CD4-positive, alpha-beta memory T cell (primary cell): ENCODE results near the gene USP34. TPM values are rescaled to one million over a fixed set of nuclear protein-coding genes. Genes with fewer than 3 reads are reported as not detected.

Experiments
- CTCF ChIA-PET: fragments of 350-600 bp; sonication (Branson Sonifier 250); formaldehyde crosslinking; loops from one replicate; lab custom pipeline; 2021; ENCODE audit warnings: inconsistent platforms; ENCODE audit not compliant: partially characterized antibody; lab: Charles Lee
- POLR2A ChIA-PET: fragments of 350-600 bp; sonication (Branson Sonifier 250); formaldehyde crosslinking; loops from one replicate; lab custom pipeline; 2021; ENCODE audit not compliant: partially characterized antibody; lab: Charles Lee
- DNase-seq, 5 donors: peaks; one replicate each; pipeline versions ENCODE4 v3.0.0 to v3.0.0-alpha.2; 2020 to 2022; ENCODE audit warnings: mixed read lengths in 1 of 5
- H3K27ac ChIP-seq: one replicate; pipeline ENCODE4 v1.7.0; 2013; ENCODE audit warnings: low read depth, low read length
- H3K27me3 ChIP-seq: 2 replicates; pipeline ENCODE4 v1.7.0; 2013; ENCODE audit warnings: mild to moderate bottlenecking, low read length, moderate library complexity; ENCODE audit not compliant: insufficient read depth
- H3K36me3 ChIP-seq: 2 replicates; pipeline ENCODE4 v1.7.0; 2013; ENCODE audit warnings: mild to moderate bottlenecking, low read length, moderate library complexity; ENCODE audit not compliant: insufficient read depth
- H3K4me1 ChIP-seq: 2 replicates; pipeline ENCODE4 v1.7.0; 2013; ENCODE audit warnings: mild to moderate bottlenecking, low read length, moderate library complexity; ENCODE audit not compliant: insufficient read depth
- H3K4me3 ChIP-seq, 2 donors: one replicate each; pipeline ENCODE4 v1.7.0; 2013; ENCODE audit warnings: low read length in 2 of 2, mild to moderate bottlenecking in 1 of 2
- H3K9me3 ChIP-seq, 2 donors: one replicate each; pipeline ENCODE4 v1.7.0; 2013; ENCODE audit warnings: low read length in 2 of 2, control low read depth in 1 of 2; ENCODE audit not compliant: control insufficient read depth in 1 of 2
- H3K27ac Mint-ChIP-seq, 7 donors: one replicate each; pipeline ENCODE4 v1.8.0; 2020 to 2021; ENCODE audit warnings: mixed read lengths in 7 of 7, mild to moderate bottlenecking in 6 of 7, inconsistent platforms in 3 of 7, moderate library complexity in 3 of 7
- H3K27me3 Mint-ChIP-seq, 2 donors: one replicate each; pipeline ENCODE4 v1.8.0; 2020 to 2021; ENCODE audit warnings: mixed read lengths in 2 of 2
- H3K36me3 Mint-ChIP-seq, 2 donors: one replicate each; pipeline ENCODE4 v1.8.0; 2020 to 2021; ENCODE audit warnings: mixed read lengths in 2 of 2, inconsistent platforms in 1 of 2, mild to moderate bottlenecking in 1 of 2
- H3K4me1 Mint-ChIP-seq, 4 donors: one replicate each; pipeline ENCODE4 v1.8.0; 2020 to 2021; ENCODE audit warnings: mixed read lengths in 4 of 4, mild to moderate bottlenecking in 1 of 4
- H3K4me3 Mint-ChIP-seq, 8 donors: one replicate each; pipeline ENCODE4 v1.8.0; 2020 to 2021; ENCODE audit warnings: mixed read lengths in 8 of 8, mild to moderate bottlenecking in 7 of 8, moderate library complexity in 6 of 8, inconsistent platforms in 3 of 8
- H3K9me3 Mint-ChIP-seq, 8 donors: one replicate each; pipeline ENCODE4 v1.8.0; 2020 to 2021; ENCODE audit warnings: mixed read lengths in 8 of 8, mild to moderate bottlenecking in 5 of 8, inconsistent platforms in 3 of 8, moderate library complexity in 1 of 8
- intact Hi-C: fragments of 100-400 bp; cut with micrococcal nuclease; formaldehyde crosslinking; loops from one replicate; pipeline ENCODE4 v1.15.1; 2023
- polyA plus RNA-seq, 2 donors: library from polyadenylated mRNA; unstranded; fragments of 300-500 nt; fragmentation: Illumina TruSeq; gene quantifications; one replicate each; pipeline ENCODE4 v1.2.3, GENCODE V29; 2021
- total RNA-seq, 2 experiments: library from RNA; stranded (reverse); gene quantifications; one replicate each; pipeline ENCODE4 v1.2.3, GENCODE V29; 2021

Gene USP34
- total and polyA plus RNA-seq, 4 experiments from 2014 or later = 7.9 to 164 (median 94.9) TPM

- peak in 4 of 5 donors; percentile 6 to 36 (median 11) for DNase-seq
- peaks cover 33 to 57% of the 10 kb centered on the region in 2 donors for H3K36me3 Mint-ChIP-seq
These were observed 101.9 kb downstream of the USP34 start for GRCh38 chr2:61368687-61369665.

GRCh38 chr2:61367177-61367576 lies 103.7 kb downstream of the USP34 start:
- Mint-ChIP-seq H3K36me3 (peaks cover 36 to 59% of the 10 kb centered on the region in 2 donors), H3K27ac (peak overlapping the region in 2 of 7 donors; percentile 14 to 22), H3K27me3 (no peaks in the 10 kb centered on the region), H3K9me3 (no peaks in the 10 kb centered on the region), H3K4me1 (peaks cover 31 to 66% (median 42%) of the 10 kb centered on the region in 4 donors), H3K4me3 (no peak overlapping the region)
- POLR2A ChIA-PET = no interaction called here
- CTCF ChIA-PET = interaction anchor here (1.0 kb wide), 1 partner anchor 17 kb away, joined by 3 read pairs; no protein-coding TSS in a partner anchor
- H3K4me3 ChIP-seq = no peak overlapping the region
- H3K27me3 ChIP-seq = no peaks in the 10 kb centered on the region
- peaks cover 24% of the 10 kb centered on the region for H3K4me1 ChIP-seq
- peaks cover 3% of the 10 kb centered on the region for H3K36me3 ChIP-seq
- no peak for DNase-seq
- no peaks in the 10 kb centered on the region for H3K9me3 ChIP-seq
- H3K27ac ChIP-seq = no peak overlapping the region
- intact Hi-C loops = no loop called here

More at GRCh38 chr2:61368687-61369665, 101.9 kb downstream of the USP34 start:
- no peaks in the 10 kb centered on the region for H3K9me3 Mint-ChIP-seq
- Histone ChIP-seq H3K36me3 (peaks cover 3% of the 10 kb centered on the region), H3K4me3 (no peak overlapping the region), H3K27ac (no peak overlapping the region), H3K9me3 (no peaks in the 10 kb centered on the region), H3K4me1 (peaks cover 24% of the 10 kb centered on the region), H3K27me3 (no peaks in the 10 kb centered on the region)
- peak overlapping the region in 7 of 8 donors; percentile 6 to 60 (median 26) for H3K4me3 Mint-ChIP-seq
- intact Hi-C loops = no loop called here
- ChIA-PET POLR2A (interaction anchor here (0.7 kb wide), 1 partner anchor 168 kb away, joined by 4 read pairs; no protein-coding TSS in a partner anchor), CTCF (interaction anchor here (0.8 to 1.0 kb wide), 2 partner anchors 12 to 23 kb away, joined by 3 read pairs; no protein-coding TSS in a partner anchor)
- H3K4me1 Mint-ChIP-seq = peaks cover 23 to 59% (median 41%) of the 10 kb centered on the region in 4 donors
- no peaks in the 10 kb centered on the region for H3K27me3 Mint-ChIP-seq
- peak overlapping the region; percentile 8 to 88 (median 61) for H3K27ac Mint-ChIP-seq

DNA sequence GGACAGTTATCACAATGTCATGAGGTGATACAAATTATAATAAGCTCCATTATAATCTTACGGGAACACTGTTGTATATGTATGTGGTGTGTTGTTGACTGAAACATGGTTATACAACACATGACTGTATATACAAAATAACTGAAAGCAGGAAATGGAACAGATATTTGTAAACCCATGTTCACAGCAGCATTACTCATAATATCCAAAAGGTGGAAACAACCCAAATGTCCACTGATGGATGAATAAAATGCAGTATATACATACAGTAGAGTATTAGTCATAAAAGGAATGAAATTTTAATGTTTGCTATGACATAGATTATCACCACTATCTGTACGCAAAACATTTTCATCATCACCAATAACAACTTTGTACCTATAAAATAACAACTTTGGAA lies 107.3 kb downstream of the USP34 start:
- H3K4me3 ChIP-seq = no peak overlapping the region
- intact Hi-C loops = no loop called here
- no peaks in the 10 kb centered on the region for H3K36me3 ChIP-seq
- H3K27ac Mint-ChIP-seq = peak overlapping the region in 1 of 7 donors; percentile 23
- no peak overlapping the region for H3K27ac ChIP-seq
- no peaks in the 10 kb centered on the region for H3K27me3 Mint-ChIP-seq
- peaks cover 38 to 51% of the 10 kb centered on the region in 2 donors for H3K36me3 Mint-ChIP-seq
- peaks cover 12% of the 10 kb centered on the region for H3K4me1 ChIP-seq
- peak overlapping the region in 1 of 8 donors; percentile 31 for H3K4me3 Mint-ChIP-seq
- no peak for DNase-seq
- no peaks in the 10 kb centered on the region for H3K27me3 ChIP-seq
- H3K4me1 Mint-ChIP-seq = peaks cover 33 to 70% (median 50%) of the 10 kb centered on the region in 4 donors
- H3K9me3 ChIP-seq = no peaks in the 10 kb centered on the region
- CTCF ChIA-PET = interaction anchor here (1.2 to 1.6 kb wide), 2 partner anchors 63 to 293 kb away, joined by 3 to 4 read pairs; no protein-coding TSS in a partner anchor
- H3K9me3 Mint-ChIP-seq = no peaks in the 10 kb centered on the region
- POLR2A ChIA-PET = no interaction called here

GRCh38 chr2:61362873-61363272 lies 108.0 kb downstream of the USP34 start:
- Histone ChIP-seq H3K36me3 (no peaks in the 10 kb centered on the region), H3K4me3 (no peak overlapping the region), H3K4me1 (peaks cover 9% of the 10 kb centered on the region), H3K27me3 (no peaks in the 10 kb centered on the region), H3K9me3 (no peaks in the 10 kb centered on the region), H3K27ac (no peak overlapping the region)
- Mint-ChIP-seq H3K27ac (no peak overlapping the region), H3K9me3 (no peaks in the 10 kb centered on the region), H3K4me3 (no peak overlapping the region), H3K4me1 (peaks cover 35 to 65% (median 49%) of the 10 kb centered on the region in 4 donors), H3K36me3 (peaks cover 37 to 45% of the 10 kb centered on the region in 2 donors), H3K27me3 (no peaks in the 10 kb centered on the region)
- intact Hi-C loops = no loop called here
- ChIA-PET CTCF (no interaction called here), POLR2A (no interaction called here)
- no peak for DNase-seq

DNA sequence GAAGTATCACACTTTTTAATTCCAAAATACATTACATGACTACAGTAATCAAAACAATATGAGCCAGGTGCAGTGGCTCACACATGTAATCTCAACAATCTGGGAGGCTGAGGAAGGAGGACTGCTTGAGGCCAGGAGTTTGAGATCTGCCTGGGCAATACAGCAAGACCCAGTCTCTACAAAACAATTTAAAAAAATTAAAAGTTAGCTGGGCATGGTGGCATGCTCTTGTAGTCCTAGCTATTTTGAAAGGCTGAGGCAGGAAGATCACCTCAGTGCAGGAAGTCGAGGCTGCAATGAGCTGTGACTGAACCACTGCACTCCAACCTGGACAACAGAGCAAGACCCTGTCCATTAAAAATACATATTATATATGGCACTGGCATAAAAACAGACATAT lies 109.8 kb downstream of the USP34 start:
- peaks cover 36 to 68% (median 54%) of the 10 kb centered on the region in 4 donors for H3K4me1 Mint-ChIP-seq

DNA sequence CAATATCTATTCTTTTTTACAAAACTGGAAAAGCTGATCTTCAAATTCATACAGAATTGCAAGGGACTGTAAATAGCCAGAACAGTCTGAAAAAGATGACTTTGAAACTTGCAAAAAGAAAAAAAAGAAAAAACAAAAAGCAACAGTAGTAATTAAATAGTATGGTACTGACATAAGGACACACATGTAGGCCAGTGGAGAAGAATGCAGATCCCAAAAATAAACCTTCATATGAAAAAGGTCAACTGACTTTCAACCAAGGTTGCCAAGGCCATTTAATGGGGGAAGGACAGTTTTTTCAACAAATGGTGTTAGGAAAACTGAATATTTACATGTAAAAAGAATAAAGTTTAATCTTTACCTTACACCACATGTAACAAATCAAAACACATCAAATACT lies 111.8 kb downstream of the USP34 start:
- ChIA-PET CTCF (no interaction called here), POLR2A (no interaction called here)
- Histone ChIP-seq H3K27me3 (no peaks in the 10 kb centered on the region), H3K4me1 (peaks cover 12% of the 10 kb centered on the region), H3K9me3 (no peaks in the 10 kb centered on the region), H3K4me3 (no peak overlapping the region), H3K36me3 (no peaks in the 10 kb centered on the region), H3K27ac (no peak overlapping the region)
- Mint-ChIP-seq H3K4me1 (peaks cover 33 to 67% (median 50%) of the 10 kb centered on the region in 4 donors), H3K27me3 (no peaks in the 10 kb centered on the region), H3K4me3 (no peak overlapping the region), H3K36me3 (peaks cover 50 to 59% of the 10 kb centered on the region in 2 donors), H3K27ac (peak overlapping the region in 1 of 7 donors; percentile 45), H3K9me3 (peaks cover 0 to 5% (median under 1%) of the 10 kb centered on the region in 8 donors)
- intact Hi-C loops = no loop called here
- DNase-seq = no peak

More for the DNA sequence above, 109.8 kb downstream of the USP34 start:
- POLR2A ChIA-PET = no interaction called here
- Mint-ChIP-seq H3K9me3 (no peaks in the 10 kb centered on the region), H3K27me3 (no peaks in the 10 kb centered on the region), H3K27ac (peak overlapping the region in 1 of 7 donors; percentile 6), H3K4me3 (peak overlapping the region in 1 of 8 donors; percentile 48), H3K36me3 (peaks cover 39 to 45% of the 10 kb centered on the region in 2 donors)
- CTCF ChIA-PET = interaction anchor here (0.9 kb wide), 1 partner anchor 10 kb away, joined by 3 read pairs; no protein-coding TSS in a partner anchor
- H3K4me3 ChIP-seq = no peak overlapping the region
- H3K4me1 ChIP-seq = peaks cover 21% of the 10 kb centered on the region
- H3K36me3 ChIP-seq = no peaks in the 10 kb centered on the region
- DNase-seq = no peak
- intact Hi-C loops = no loop called here
- no peaks in the 10 kb centered on the region for H3K27me3 ChIP-seq
- no peak overlapping the region for H3K27ac ChIP-seq
- no peaks in the 10 kb centered on the region for H3K9me3 ChIP-seq

DNA sequence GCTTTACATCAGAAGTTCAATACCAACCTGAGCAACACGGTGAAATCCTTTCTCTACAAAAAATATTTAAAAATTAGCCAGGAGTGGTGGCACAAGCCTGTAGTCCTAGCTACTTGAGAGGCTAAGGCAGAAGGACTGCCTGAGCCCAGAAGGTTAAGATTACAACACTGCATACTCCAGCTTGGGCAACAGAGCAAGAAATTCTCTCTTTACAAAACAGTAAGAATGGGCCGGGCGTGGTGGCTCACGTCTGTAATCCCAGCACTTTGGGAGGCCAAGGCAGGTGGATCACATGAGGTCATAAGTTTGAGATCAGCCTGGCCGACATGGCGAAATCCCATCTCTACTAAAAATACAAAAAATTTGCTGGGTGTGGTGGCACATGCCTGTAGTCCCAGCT lies 113.2 kb downstream of the USP34 start:
- Mint-ChIP-seq H3K4me1 (peaks cover 35 to 69% (median 48%) of the 10 kb centered on the region in 4 donors), H3K27ac (no peak overlapping the region), H3K9me3 (peaks cover 0 to 11% (median 6%) of the 10 kb centered on the region in 8 donors), H3K36me3 (peaks cover 48 to 60% of the 10 kb centered on the region in 2 donors), H3K27me3 (no peaks in the 10 kb centered on the region), H3K4me3 (no peak overlapping the region)
- Histone ChIP-seq H3K4me1 (peaks cover 12% of the 10 kb centered on the region), H3K4me3 (no peak overlapping the region), H3K9me3 (no peaks in the 10 kb centered on the region), H3K36me3 (no peaks in the 10 kb centered on the region), H3K27ac (no peak overlapping the region), H3K27me3 (no peaks in the 10 kb centered on the region)
- no peak for DNase-seq
- POLR2A ChIA-PET = no interaction called here
- CTCF ChIA-PET = interaction anchor here (1.2 kb wide), 1 partner anchor 12 kb away, joined by 3 read pairs; no protein-coding TSS in a partner anchor
- intact Hi-C loops = no loop called here
